ENCODE results near the gene TYSND1.
A peak's percentile ranks its signal among the peaks of the same experiment; 100 is the strongest.
"Not testable (repeated sequence)": the region's sequence is repeated elsewhere in the genome, so short reads cannot be mapped to it uniquely, and the experiment has no call there.

The TYSND1 gene

DNA sequence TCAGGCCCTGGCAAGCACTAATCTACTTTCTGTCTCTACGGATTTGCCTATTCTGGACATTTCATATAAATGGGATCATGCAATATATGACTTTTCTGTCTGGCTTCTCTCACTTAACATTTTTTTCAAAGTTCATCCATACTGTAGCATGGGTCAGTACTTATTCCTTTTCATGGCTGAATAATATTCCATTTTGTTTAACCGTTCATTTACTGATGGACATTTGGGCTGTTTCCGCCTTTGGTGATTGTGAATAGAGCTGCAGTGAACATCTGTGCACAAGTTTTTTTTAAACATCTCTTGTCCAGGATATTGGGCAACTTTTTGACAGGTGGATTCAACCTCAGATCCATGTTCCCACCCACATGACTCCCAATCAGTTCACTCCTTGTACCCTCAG is 44.8 kb downstream of the TYSND1 start:
- H3K9me3 ChIP-seq (replicated peaks in 1 of 2; ENCODE audit: control insufficient read depth in 2 of 2, insufficient read depth in 1 of 2, low read depth in 1 of 2, low read length in 2 of 2) = no peaks in the 10 kb centered on the region
- no peak overlapping the region for H2AFZ ChIP-seq (ENCODE audit: low read length)
- H3K4me2 ChIP-seq (ENCODE audit: insufficient read depth, low read length, poor library complexity, severe bottlenecking) = no peak overlapping the region
- no peak overlapping the region for H3K9ac ChIP-seq (ENCODE audit: low read depth, low read length, poor library complexity)
- no CpG with 5 or more reads among the region's 3 CpGs for WGBS, 2 donors (ENCODE audit: extremely low coverage in 2 of 2, insufficient read length in 2 of 2, insufficient replicate concordance in 1 of 2)
- no peak overlapping the region for H4K91ac ChIP-seq (ENCODE audit: low read depth, low read length, poor library complexity)
- no peak overlapping the region for H2BK120ac ChIP-seq (ENCODE audit: low read depth, low read length)
- no peak overlapping the region for H3K14ac ChIP-seq (ENCODE audit: low read length)
- no peak overlapping the region for H3K4ac ChIP-seq (ENCODE audit: low read length)
- H3K4me3 ChIP-seq (ENCODE audit: low read length in 2 of 2) = no peak overlapping the region
- H3K4me1 ChIP-seq (ENCODE audit: control insufficient read depth in 2 of 2, insufficient read depth in 1 of 2, low read depth in 1 of 2, low read length in 2 of 2) = peaks cover 9 to 10% of the 10 kb centered on the region in 2 donors
- H2BK15ac ChIP-seq (ENCODE audit: low read length) = no peak overlapping the region
- no peak overlapping the region for H3K18ac ChIP-seq (ENCODE audit: low read length)
- H3K27ac ChIP-seq (replicated peaks; ENCODE audit: low read length) = no peak overlapping the region
- no peaks in the 10 kb centered on the region for H3K79me1 ChIP-seq (ENCODE audit: low read depth, low read length)
- no peaks in the 10 kb centered on the region for H3K27me3 ChIP-seq (ENCODE audit: control insufficient read depth in 3 of 3, insufficient read depth in 3 of 3, low read depth in 1 of 3, low read length in 3 of 3)
- no peak overlapping the region for H2AK5ac ChIP-seq (ENCODE audit: low read depth, low read length)
- no peak overlapping the region for H4K8ac ChIP-seq (ENCODE audit: low read depth, low read length)
- H2BK12ac ChIP-seq (ENCODE audit: low read length) = no peak overlapping the region
- no peak for DNase-seq (ENCODE audit: low spot score)
- peak overlapping the region; percentile 12 for H3K23ac ChIP-seq (ENCODE audit: low read depth, low read length, poor library complexity)
- peaks cover 38 to 97% of the 10 kb centered on the region in 2 donors for H3K36me3 ChIP-seq (replicated peaks in 1 of 2; ENCODE audit: control insufficient read depth in 2 of 2, insufficient read depth in 2 of 2, low read length in 2 of 2)
- H2BK5ac ChIP-seq (ENCODE audit: low read length) = no peak overlapping the region

DNA sequence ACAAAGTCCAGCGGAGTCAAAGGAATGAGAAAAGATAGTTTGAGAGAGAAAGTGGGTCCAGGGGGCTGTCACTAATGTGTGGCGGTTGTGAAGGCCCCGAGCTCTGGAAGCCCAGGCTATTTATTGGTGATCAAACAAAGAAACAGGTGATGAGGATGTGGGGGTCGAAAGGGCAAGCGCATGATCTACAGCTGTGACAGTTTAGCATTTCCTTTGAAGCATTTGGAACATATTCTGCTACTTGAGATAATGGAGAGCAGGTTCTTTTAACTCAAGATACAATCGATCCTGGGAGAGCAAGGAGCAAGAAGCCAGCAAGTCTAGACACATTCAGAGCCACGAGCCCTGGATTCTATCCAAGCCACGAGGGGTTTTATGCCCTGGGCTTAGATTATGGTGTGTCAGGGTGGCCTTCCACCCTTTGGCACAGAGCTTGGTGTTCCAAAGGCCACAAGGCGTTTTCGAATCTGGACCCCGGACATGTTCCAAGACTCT is 45.4 kb downstream of the TYSND1 start:
- not testable (repeated sequence) for H3K27me3 ChIP-seq (ENCODE audit: control insufficient read depth in 3 of 3, insufficient read depth in 3 of 3, low read depth in 1 of 3, low read length in 3 of 3); H3K23ac ChIP-seq (ENCODE audit: low read depth, low read length, poor library complexity); H3K9me3 ChIP-seq (replicated peaks in 1 of 2; ENCODE audit: control insufficient read depth in 2 of 2, insufficient read depth in 1 of 2, low read depth in 1 of 2, low read length in 2 of 2); H3K9ac ChIP-seq (ENCODE audit: low read depth, low read length, poor library complexity); H2BK5ac ChIP-seq (ENCODE audit: low read length); H3K4me2 ChIP-seq (ENCODE audit: insufficient read depth, low read length, poor library complexity, severe bottlenecking); DNase-seq (ENCODE audit: low spot score); H4K8ac ChIP-seq (ENCODE audit: low read depth, low read length); H3K27ac ChIP-seq (replicated peaks; ENCODE audit: low read length); H3K4me1 ChIP-seq (ENCODE audit: control insufficient read depth in 2 of 2, insufficient read depth in 1 of 2, low read depth in 1 of 2, low read length in 2 of 2); H2AK5ac ChIP-seq (ENCODE audit: low read depth, low read length); H2BK120ac ChIP-seq (ENCODE audit: low read depth, low read length); H3K79me1 ChIP-seq (ENCODE audit: low read depth, low read length); H2BK12ac ChIP-seq (ENCODE audit: low read length); H2AFZ ChIP-seq (ENCODE audit: low read length); H2BK15ac ChIP-seq (ENCODE audit: low read length); H3K18ac ChIP-seq (ENCODE audit: low read length); H3K4me3 ChIP-seq (ENCODE audit: low read length in 2 of 2); H3K14ac ChIP-seq (ENCODE audit: low read length); H4K91ac ChIP-seq (ENCODE audit: low read depth, low read length, poor library complexity); H3K4ac ChIP-seq (ENCODE audit: low read length)
- H3K36me3 ChIP-seq (replicated peaks in 1 of 2; ENCODE audit: control insufficient read depth in 2 of 2, insufficient read depth in 2 of 2, low read length in 2 of 2) = peaks cover 42 to 98% of the 10 kb centered on the region in 2 donors
- no CpG with 5 or more reads among the region's 11 CpGs for WGBS, 2 donors (ENCODE audit: extremely low coverage in 2 of 2, insufficient read length in 2 of 2, insufficient replicate concordance in 1 of 2)

DNA sequence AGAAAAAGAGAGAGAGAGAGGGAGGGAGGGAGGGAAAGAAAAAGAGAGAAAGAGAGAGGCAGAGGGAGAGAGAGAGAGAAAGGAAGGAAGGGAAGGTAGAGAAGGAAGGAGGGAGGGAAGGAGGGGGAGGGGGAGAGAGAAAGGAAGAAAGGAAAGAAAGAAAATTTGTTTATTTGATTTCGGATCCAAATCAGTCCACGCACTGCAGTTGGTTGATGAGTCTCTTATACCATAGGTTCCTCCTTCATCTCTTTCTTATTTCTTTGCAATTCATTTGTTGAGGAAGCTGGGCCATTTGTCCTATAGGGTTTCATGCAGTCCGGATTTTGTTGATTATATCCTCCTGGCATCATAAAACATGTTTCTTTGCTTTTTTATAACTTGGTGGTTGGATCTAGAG is 48.2 kb downstream of the TYSND1 start:
- no CpG with 5 or more reads among the region's 3 CpGs for WGBS, 2 donors (ENCODE audit: extremely low coverage in 2 of 2, insufficient read length in 2 of 2, insufficient replicate concordance in 1 of 2)
- Histone ChIP-seq H3K4me3 (ENCODE audit: low read length in 2 of 2) (no peak overlapping the region), H3K27ac (replicated peaks; ENCODE audit: low read length) (no peak overlapping the region), H3K27me3 (ENCODE audit: control insufficient read depth in 3 of 3, insufficient read depth in 3 of 3, low read depth in 1 of 3, low read length in 3 of 3) (no peaks in the 10 kb centered on the region), H2BK15ac (ENCODE audit: low read length) (no peak overlapping the region), H3K4me1 (ENCODE audit: control insufficient read depth in 2 of 2, insufficient read depth in 1 of 2, low read depth in 1 of 2, low read length in 2 of 2) (no peaks in the 10 kb centered on the region), H2AK5ac (ENCODE audit: low read depth, low read length) (no peak overlapping the region), H2BK12ac (ENCODE audit: low read length) (no peak overlapping the region), H2BK120ac (ENCODE audit: low read depth, low read length) (no peak overlapping the region), H3K4me2 (ENCODE audit: insufficient read depth, low read length, poor library complexity, severe bottlenecking) (no peak overlapping the region), H3K79me1 (ENCODE audit: low read depth, low read length) (no peaks in the 10 kb centered on the region), H2AFZ (ENCODE audit: low read length) (no peak overlapping the region), H3K23ac (ENCODE audit: low read depth, low read length, poor library complexity) (no peak overlapping the region), H3K36me3 (replicated peaks in 1 of 2; ENCODE audit: control insufficient read depth in 2 of 2, insufficient read depth in 2 of 2, low read length in 2 of 2) (peaks cover 52 to 98% of the 10 kb centered on the region in 2 donors), H3K9ac (ENCODE audit: low read depth, low read length, poor library complexity) (no peak overlapping the region), H3K18ac (ENCODE audit: low read length) (no peak overlapping the region), H2BK5ac (ENCODE audit: low read length) (no peak overlapping the region), H4K91ac (ENCODE audit: low read depth, low read length, poor library complexity) (no peak overlapping the region), H3K9me3 (replicated peaks in 1 of 2; ENCODE audit: control insufficient read depth in 2 of 2, insufficient read depth in 1 of 2, low read depth in 1 of 2, low read length in 2 of 2) (no peaks in the 10 kb centered on the region), H3K4ac (ENCODE audit: low read length) (no peak overlapping the region), H3K14ac (ENCODE audit: low read length) (no peak overlapping the region), H4K8ac (ENCODE audit: low read depth, low read length) (no peak overlapping the region)
- DNase-seq (ENCODE audit: low spot score) = no peak

DNA sequence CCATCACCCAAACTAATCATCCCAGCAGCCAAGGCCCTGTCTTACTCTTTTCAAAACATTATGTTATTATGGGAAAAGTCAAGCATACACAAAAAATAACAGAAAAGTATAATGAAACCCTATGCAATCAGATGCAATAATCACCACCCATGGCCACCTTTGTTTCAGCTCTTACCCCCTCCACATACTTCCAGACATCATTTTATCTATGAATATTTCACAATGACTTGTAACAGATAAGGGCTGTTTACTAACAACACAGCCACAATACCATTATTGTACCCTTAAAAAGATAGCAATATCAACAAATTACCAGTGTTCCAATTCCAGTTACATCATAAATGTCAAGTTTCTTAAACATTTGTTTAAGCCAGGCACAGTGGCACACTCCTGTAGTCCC is 49.0 kb downstream of the TYSND1 start:
- peaks cover 53 to 98% of the 10 kb centered on the region in 2 donors for H3K36me3 ChIP-seq (replicated peaks in 1 of 2; ENCODE audit: control insufficient read depth in 2 of 2, insufficient read depth in 2 of 2, low read length in 2 of 2)
- H4K91ac ChIP-seq (ENCODE audit: low read depth, low read length, poor library complexity) = no peak overlapping the region
- DNase-seq (ENCODE audit: low spot score) = no peak

More for the DNA sequence above, 49.0 kb downstream of the TYSND1 start:
- no peak overlapping the region for H3K18ac ChIP-seq (ENCODE audit: low read length)
- H3K23ac ChIP-seq (ENCODE audit: low read depth, low read length, poor library complexity) = no peak overlapping the region
- H3K4me2 ChIP-seq (ENCODE audit: insufficient read depth, low read length, poor library complexity, severe bottlenecking) = no peak overlapping the region
- no peak overlapping the region for H2BK12ac ChIP-seq (ENCODE audit: low read length)
- no peak overlapping the region for H2AK5ac ChIP-seq (ENCODE audit: low read depth, low read length)
- no peaks in the 10 kb centered on the region for H3K4me1 ChIP-seq (ENCODE audit: control insufficient read depth in 2 of 2, insufficient read depth in 1 of 2, low read depth in 1 of 2, low read length in 2 of 2)
- H2BK120ac ChIP-seq (ENCODE audit: low read depth, low read length) = no peak overlapping the region
- H2BK15ac ChIP-seq (ENCODE audit: low read length) = no peak overlapping the region
- H3K79me1 ChIP-seq (ENCODE audit: low read depth, low read length) = no peaks in the 10 kb centered on the region
- H3K9me3 ChIP-seq (replicated peaks in 1 of 2; ENCODE audit: control insufficient read depth in 2 of 2, insufficient read depth in 1 of 2, low read depth in 1 of 2, low read length in 2 of 2) = no peaks in the 10 kb centered on the region
- H3K27me3 ChIP-seq (ENCODE audit: control insufficient read depth in 3 of 3, insufficient read depth in 3 of 3, low read depth in 1 of 3, low read length in 3 of 3) = no peaks in the 10 kb centered on the region
- H3K9ac ChIP-seq (ENCODE audit: low read depth, low read length, poor library complexity) = no peak overlapping the region
- no peak overlapping the region for H2BK5ac ChIP-seq (ENCODE audit: low read length)
- H2AFZ ChIP-seq (ENCODE audit: low read length) = no peak overlapping the region
- H3K4ac ChIP-seq (ENCODE audit: low read length) = no peak overlapping the region
- H4K8ac ChIP-seq (ENCODE audit: low read depth, low read length) = no peak overlapping the region
- no peak overlapping the region for H3K14ac ChIP-seq (ENCODE audit: low read length)
- no peak overlapping the region for H3K4me3 ChIP-seq (ENCODE audit: low read length in 2 of 2)
- no peak overlapping the region for H3K27ac ChIP-seq (replicated peaks; ENCODE audit: low read length)

All from neuronal stem cell (in vitro differentiated cells).